Measurements from ENCODE around the gene METTL4.
A peak's percentile ranks its signal among the peaks of the same experiment; 100 is the strongest.
"Not testable (repeated sequence)": the region's sequence is repeated elsewhere in the genome, so short reads cannot be mapped to it uniquely, and the experiment has no call there.

Gene METTL4

GRCh38 chr18:2545155-2545554 lies 26.1 kb downstream of the METTL4 start:
- TF ChIP-seq POLR2A (IDR thresholded peaks at IDR 0.05; ENCODE audit: low read depth, low read length), result no peak
- DNase-seq (ENCODE audit: insufficient read length, low spot score), result no peak
- FAIRE-seq, result no peak

GRCh38 chr18:2541925-2542563 lies 29.3 kb downstream of the METTL4 start:
- FAIRE-seq; DNase-seq (ENCODE audit: insufficient read length, low spot score): not testable (repeated sequence)

- TF ChIP-seq POLR2A (IDR thresholded peaks at IDR 0.05; ENCODE audit: low read depth, low read length), result no peak
- no peak for FAIRE-seq
- no peak for DNase-seq (ENCODE audit: insufficient read length, low spot score)
These were observed 30.7 kb downstream of the METTL4 start for GRCh38 chr18:2540575-2540974.

DNA sequence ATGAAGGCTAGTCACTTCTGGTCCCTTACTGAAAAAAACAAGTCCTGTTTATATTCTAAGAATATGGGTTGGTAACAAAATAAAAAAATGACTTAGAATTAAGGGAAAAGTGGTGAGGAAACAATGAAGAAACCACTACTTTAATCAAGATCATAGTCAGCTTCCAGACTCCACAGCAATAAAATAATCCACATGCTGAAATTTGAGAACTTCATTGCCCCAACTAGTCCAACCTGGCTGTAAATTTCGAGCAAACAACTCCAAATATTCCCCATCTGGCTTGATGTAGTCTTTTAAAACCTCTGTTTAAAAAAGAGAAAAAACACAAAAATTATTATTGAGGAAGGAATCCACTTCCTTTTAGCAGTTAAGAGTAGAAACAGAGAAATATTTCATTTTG lies 32.5 kb downstream of the METTL4 start:
- TF ChIP-seq POLR2A (IDR thresholded peaks at IDR 0.05; ENCODE audit: low read depth, low read length), result no peak
- FAIRE-seq (no peak), DNase-seq (ENCODE audit: insufficient read length, low spot score) (no peak)

- FAIRE-seq, result peak; percentile 57
- DNase-seq (ENCODE audit: insufficient read length, low spot score), result no peak
- TF ChIP-seq POLR2A (IDR thresholded peaks at IDR 0.05; ENCODE audit: low read depth, low read length), result no peak
These were observed 33.1 kb downstream of the METTL4 start for GRCh38 chr18:2538236-2538635.

DNA sequence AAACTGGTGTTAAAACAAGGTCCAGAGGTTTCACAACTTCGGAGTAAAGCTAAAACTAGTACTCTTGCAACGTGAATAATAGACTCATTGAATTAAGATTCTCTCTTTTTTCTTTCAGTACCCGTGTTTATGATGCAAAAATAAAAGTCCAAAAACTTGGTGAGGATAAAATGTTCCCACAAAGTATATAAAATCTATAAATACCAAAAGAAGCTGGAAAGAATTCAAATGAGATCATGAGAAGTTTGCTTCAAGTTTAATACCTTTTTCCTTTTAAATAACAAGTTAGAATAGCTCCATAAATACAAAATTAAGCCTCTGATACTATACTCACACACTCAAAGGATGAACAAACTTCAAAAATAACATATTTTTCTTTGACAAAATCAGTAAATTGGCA lies 34.0 kb downstream of the METTL4 start:
- DNase-seq (ENCODE audit: insufficient read length, low spot score) (no peak), FAIRE-seq (no peak)
- TF ChIP-seq POLR2A (IDR thresholded peaks at IDR 0.05; ENCODE audit: low read depth, low read length), result no peak

DNA sequence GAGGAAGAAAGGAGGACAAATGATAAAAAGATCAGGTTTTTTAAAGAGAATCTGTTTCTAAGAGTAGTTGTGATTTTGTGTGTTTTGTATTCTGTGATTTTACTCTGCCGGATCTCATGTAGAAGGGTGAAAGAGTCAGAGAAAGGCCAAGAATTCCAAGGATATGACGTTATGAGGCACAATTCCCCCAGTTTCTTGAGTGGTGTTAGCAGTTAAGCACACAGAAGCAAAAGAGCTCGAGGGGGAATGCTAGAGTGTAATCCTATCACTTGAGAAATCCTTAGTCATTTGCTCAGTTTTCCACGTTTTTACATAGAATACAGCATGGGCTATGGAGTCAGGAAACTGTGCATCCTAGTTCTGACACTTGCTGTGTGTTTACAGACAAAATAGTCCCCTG lies 34.8 kb downstream of the METTL4 start:
- DNase-seq (ENCODE audit: insufficient read length, low spot score) (no peak), FAIRE-seq (no peak)
- no peak for TF ChIP-seq POLR2A (IDR thresholded peaks at IDR 0.05; ENCODE audit: low read depth, low read length)

- no peak for FAIRE-seq
- DNase-seq (ENCODE audit: insufficient read length, low spot score), result no peak
- no peak for TF ChIP-seq POLR2A (IDR thresholded peaks at IDR 0.05; ENCODE audit: low read depth, low read length)
These were observed 35.2 kb downstream of the METTL4 start for GRCh38 chr18:2536063-2536462.

- DNase-seq (ENCODE audit: insufficient read length, low spot score) (no peak), FAIRE-seq (no peak)
- TF ChIP-seq POLR2A (IDR thresholded peaks at IDR 0.05; ENCODE audit: low read depth, low read length), result no peak
These were observed 35.8 kb downstream of the METTL4 start for GRCh38 chr18:2535419-2535910.

GRCh38 chr18:2534906-2535305 lies 36.4 kb downstream of the METTL4 start:
- FAIRE-seq, result no peak
- no peak for TF ChIP-seq POLR2A (IDR thresholded peaks at IDR 0.05; ENCODE audit: low read depth, low read length)
- no peak for DNase-seq (ENCODE audit: insufficient read length, low spot score)

DNA sequence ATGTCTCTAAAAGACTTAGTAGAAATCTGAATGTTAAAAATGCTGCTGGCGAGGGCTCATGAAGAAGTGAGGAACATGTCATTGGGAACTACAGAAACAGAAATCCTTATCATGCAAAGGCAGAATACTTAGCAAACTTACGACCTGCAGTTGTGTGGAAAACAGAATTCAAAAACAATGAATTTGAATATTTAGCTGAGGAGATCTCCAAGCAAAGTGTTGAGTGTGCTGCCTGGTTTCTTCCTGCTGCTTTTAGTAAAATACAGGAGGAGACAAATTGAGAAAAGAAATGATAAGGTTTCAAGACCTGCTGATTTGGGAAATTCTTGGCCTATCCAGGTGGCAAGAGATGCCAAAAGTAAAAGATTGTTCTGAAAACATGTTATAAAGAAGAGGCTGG lies 38.5 kb downstream of the METTL4 start:
- FAIRE-seq (no peak), DNase-seq (ENCODE audit: insufficient read length, low spot score) (no peak)
- no peak for TF ChIP-seq POLR2A (IDR thresholded peaks at IDR 0.05; ENCODE audit: low read depth, low read length)

- no peak for DNase-seq (ENCODE audit: insufficient read length, low spot score)
- TF ChIP-seq POLR2A (IDR thresholded peaks at IDR 0.05; ENCODE audit: low read depth, low read length), result no peak
- no peak for FAIRE-seq
These were observed 39.6 kb downstream of the METTL4 start for GRCh38 chr18:2531751-2532150.

GRCh38 chr18:2529154-2529553 lies 42.2 kb downstream of the METTL4 start:
- no peak for DNase-seq (ENCODE audit: insufficient read length, low spot score)
- FAIRE-seq, result no peak
- no peak for TF ChIP-seq POLR2A (IDR thresholded peaks at IDR 0.05; ENCODE audit: low read depth, low read length)

- FAIRE-seq, result peak; percentile 20
- TF ChIP-seq POLR2A (IDR thresholded peaks at IDR 0.05; ENCODE audit: low read depth, low read length), result no peak
- no peak for DNase-seq (ENCODE audit: insufficient read length, low spot score)
These were observed 45.0 kb downstream of the METTL4 start for GRCh38 chr18:2526329-2526728.

- not testable (repeated sequence) for DNase-seq (ENCODE audit: insufficient read length, low spot score); FAIRE-seq
These were observed 46.5 kb downstream of the METTL4 start for GRCh38 chr18:2524794-2525198.

- TF ChIP-seq POLR2A (IDR thresholded peaks at IDR 0.05; ENCODE audit: low read depth, low read length), result no peak
- no peak for DNase-seq (ENCODE audit: insufficient read length, low spot score)
- no peak for FAIRE-seq
These were observed 49.2 kb downstream of the METTL4 start for GRCh38 chr18:2522112-2522511.

All from H54 (cell line).